ENCODE data around the gene KCTD17.

KCTD17 gene

DNA sequence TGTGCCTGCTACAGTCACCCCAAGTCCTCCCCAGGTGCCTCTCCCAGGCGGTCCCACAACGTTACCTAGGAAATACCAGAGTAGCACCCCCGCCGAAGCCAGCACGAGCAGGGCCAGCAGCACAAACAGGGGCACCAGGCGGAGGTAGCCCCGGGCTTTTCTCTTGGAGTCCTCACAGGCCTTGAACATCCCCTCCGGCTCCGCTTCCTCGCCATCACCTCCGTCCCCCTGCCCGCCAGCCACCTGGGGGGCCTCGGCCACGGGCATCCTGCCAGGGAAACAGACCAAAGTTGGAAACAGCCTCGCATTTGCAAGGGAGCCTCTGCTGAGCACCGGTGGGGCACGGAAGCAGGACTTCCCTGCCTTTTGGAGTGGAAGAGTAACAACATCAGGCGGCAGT, 51.6 kb downstream of the KCTD17 start:
- no peak overlapping the region for H2AFZ ChIP-seq (ENCODE audit: low read length)
- no peaks in the 10 kb centered on the region for H4K20me1 ChIP-seq (ENCODE audit: insufficient read depth, low read length, poor library complexity, severe bottlenecking)
- H3K9ac ChIP-seq (ENCODE audit: low read depth, low read length, poor library complexity, severe bottlenecking) = no peak overlapping the region
- peaks cover 9% of the 10 kb centered on the region for H3K4me1 ChIP-seq (ENCODE audit: insufficient read depth, low read length, poor library complexity, severe bottlenecking)
- H3K36me3 ChIP-seq (ENCODE audit: insufficient read depth, low read length) = no peaks in the 10 kb centered on the region
- H3F3A ChIP-seq (ENCODE audit: low read depth) = no peaks in the 10 kb centered on the region
- H3K4me3 ChIP-seq (ENCODE audit: low read length, poor library complexity, severe bottlenecking) = no peak overlapping the region
- H3K4me2 ChIP-seq (ENCODE audit: low read depth, low read length, poor library complexity, severe bottlenecking) = no peak overlapping the region
- H3K79me2 ChIP-seq (ENCODE audit: insufficient read depth, low read length) = no peaks in the 10 kb centered on the region
- no peak for TF ChIP-seq EZH2phosphoT487 (IDR thresholded peaks at IDR 0.05; ENCODE audit: borderline replicate concordance)
- TF ChIP-seq, protein P1, sequence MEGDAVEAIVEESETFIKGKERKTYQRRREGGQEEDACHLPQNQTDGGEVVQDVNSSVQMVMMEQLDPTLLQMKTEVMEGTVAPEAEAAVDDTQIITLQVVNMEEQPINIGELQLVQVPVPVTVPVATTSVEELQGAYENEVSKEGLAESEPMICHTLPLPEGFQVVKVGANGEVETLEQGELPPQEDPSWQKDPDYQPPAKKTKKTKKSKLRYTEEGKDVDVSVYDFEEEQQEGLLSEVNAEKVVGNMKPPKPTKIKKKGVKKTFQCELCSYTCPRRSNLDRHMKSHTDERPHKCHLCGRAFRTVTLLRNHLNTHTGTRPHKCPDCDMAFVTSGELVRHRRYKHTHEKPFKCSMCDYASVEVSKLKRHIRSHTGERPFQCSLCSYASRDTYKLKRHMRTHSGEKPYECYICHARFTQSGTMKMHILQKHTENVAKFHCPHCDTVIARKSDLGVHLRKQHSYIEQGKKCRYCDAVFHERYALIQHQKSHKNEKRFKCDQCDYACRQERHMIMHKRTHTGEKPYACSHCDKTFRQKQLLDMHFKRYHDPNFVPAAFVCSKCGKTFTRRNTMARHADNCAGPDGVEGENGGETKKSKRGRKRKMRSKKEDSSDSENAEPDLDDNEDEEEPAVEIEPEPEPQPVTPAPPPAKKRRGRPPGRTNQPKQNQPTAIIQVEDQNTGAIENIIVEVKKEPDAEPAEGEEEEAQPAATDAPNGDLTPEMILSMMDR (conservative IDR thresholded peaks at IDR 0.05; ENCODE audit: low read length) = no peak
- no peaks in the 10 kb centered on the region for H3K9me2 ChIP-seq (replicated peaks; ENCODE audit: low read depth, low read length)
- no peaks in the 10 kb centered on the region for H3K9me3 ChIP-seq (ENCODE audit: insufficient read depth, low read depth, low read length)
- H3K27me3 ChIP-seq (ENCODE audit: insufficient read depth, low read length, poor library complexity, severe bottlenecking) = no peaks in the 10 kb centered on the region

DNA sequence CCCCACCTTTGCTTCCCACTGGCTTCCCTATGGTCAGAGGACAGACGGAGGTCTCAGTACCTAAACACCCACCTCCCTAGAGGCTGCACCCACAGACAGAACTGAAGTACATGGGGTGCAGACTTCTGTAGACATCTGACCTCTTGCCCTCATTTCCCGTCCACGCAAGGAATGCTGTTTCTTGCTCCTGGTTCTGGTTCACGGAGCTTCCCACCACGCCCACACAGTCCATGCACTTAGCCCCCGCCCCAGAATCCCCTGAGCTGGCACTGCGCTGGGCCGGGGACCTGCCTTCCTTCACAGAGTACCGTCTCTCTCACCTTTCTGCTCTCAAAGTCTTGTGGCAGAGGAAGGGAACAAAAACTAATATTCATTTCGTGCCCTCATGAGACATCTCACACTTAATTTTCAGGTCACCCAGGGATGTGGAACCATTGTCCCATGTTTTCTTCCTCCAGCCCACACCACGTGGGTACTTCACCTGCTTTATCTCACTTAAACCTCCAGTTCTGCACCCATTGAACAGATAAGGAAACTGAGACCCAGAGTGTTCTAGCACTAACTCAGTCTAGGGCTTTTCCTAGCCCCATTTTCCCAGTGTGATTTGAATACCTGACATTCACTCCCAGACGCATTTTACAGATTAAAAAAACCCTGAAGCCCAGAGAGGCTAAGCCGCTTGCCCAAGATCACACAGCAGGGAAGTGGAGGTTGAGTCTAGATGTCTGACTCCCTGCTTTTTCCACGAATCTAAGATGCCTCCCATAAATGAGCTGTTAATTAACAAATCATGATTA, 52.3 kb downstream of the KCTD17 start:
- Histone ChIP-seq H3F3A (ENCODE audit: low read depth) (no peaks in the 10 kb centered on the region), H3K4me1 (ENCODE audit: insufficient read depth, low read length, poor library complexity, severe bottlenecking) (peaks cover 9% of the 10 kb centered on the region), H2AFZ (ENCODE audit: low read length) (no peak overlapping the region), H3K79me2 (ENCODE audit: insufficient read depth, low read length) (no peaks in the 10 kb centered on the region), H3K9me3 (ENCODE audit: insufficient read depth, low read depth, low read length) (no peaks in the 10 kb centered on the region), H3K9ac (ENCODE audit: low read depth, low read length, poor library complexity, severe bottlenecking) (no peak overlapping the region), H3K36me3 (ENCODE audit: insufficient read depth, low read length) (no peaks in the 10 kb centered on the region), H4K20me1 (ENCODE audit: insufficient read depth, low read length, poor library complexity, severe bottlenecking) (no peaks in the 10 kb centered on the region), H3K4me3 (ENCODE audit: low read length, poor library complexity, severe bottlenecking) (no peak overlapping the region), H3K9me2 (replicated peaks; ENCODE audit: low read depth, low read length) (no peaks in the 10 kb centered on the region), H3K4me2 (ENCODE audit: low read depth, low read length, poor library complexity, severe bottlenecking) (no peak overlapping the region), H3K27me3 (ENCODE audit: insufficient read depth, low read length, poor library complexity, severe bottlenecking) (no peaks in the 10 kb centered on the region)
- TF ChIP-seq, protein P1 (conservative IDR thresholded peaks at IDR 0.05; ENCODE audit: low read length) = no peak
- TF ChIP-seq EZH2phosphoT487 (IDR thresholded peaks at IDR 0.05; ENCODE audit: borderline replicate concordance) = no peak

DNA sequence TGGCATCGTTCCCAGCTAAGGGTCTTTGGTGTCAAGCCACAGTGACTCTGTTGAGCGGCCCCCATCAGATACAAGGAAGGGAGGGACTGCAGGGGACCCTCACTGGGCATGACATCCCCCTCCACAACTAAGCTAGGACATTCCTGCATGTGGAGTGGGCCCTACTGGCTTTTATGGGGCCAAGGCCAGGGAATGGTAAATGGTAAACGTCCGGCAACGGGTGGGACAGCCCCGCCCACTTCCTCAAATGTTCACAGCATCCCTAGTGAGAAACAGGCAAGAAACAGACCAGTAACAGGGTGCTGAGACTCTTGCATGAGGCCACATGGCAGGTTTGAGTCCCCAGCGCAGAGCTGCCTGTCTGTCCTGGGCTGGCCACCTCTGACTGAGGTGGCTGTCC, 53.6 kb downstream of the KCTD17 start:
- no peaks in the 10 kb centered on the region for H3K9me3 ChIP-seq (ENCODE audit: insufficient read depth, low read depth, low read length)
- no peaks in the 10 kb centered on the region for H3K9me2 ChIP-seq (replicated peaks; ENCODE audit: low read depth, low read length)
- no peaks in the 10 kb centered on the region for H3K36me3 ChIP-seq (ENCODE audit: insufficient read depth, low read length)
- peaks cover 9% of the 10 kb centered on the region for H3K4me1 ChIP-seq (ENCODE audit: insufficient read depth, low read length, poor library complexity, severe bottlenecking)
- H3K9ac ChIP-seq (ENCODE audit: low read depth, low read length, poor library complexity, severe bottlenecking) = no peak overlapping the region
- no peak overlapping the region for H3K4me3 ChIP-seq (ENCODE audit: low read length, poor library complexity, severe bottlenecking)
- no peak overlapping the region for H3K4me2 ChIP-seq (ENCODE audit: low read depth, low read length, poor library complexity, severe bottlenecking)
- no peaks in the 10 kb centered on the region for H3K27me3 ChIP-seq (ENCODE audit: insufficient read depth, low read length, poor library complexity, severe bottlenecking)
- no peaks in the 10 kb centered on the region for H4K20me1 ChIP-seq (ENCODE audit: insufficient read depth, low read length, poor library complexity, severe bottlenecking)
- no peaks in the 10 kb centered on the region for H3F3A ChIP-seq (ENCODE audit: low read depth)
- H3K79me2 ChIP-seq (ENCODE audit: insufficient read depth, low read length) = no peaks in the 10 kb centered on the region
- TF ChIP-seq, protein P1 (conservative IDR thresholded peaks at IDR 0.05; ENCODE audit: low read length) = no peak
- no peak for TF ChIP-seq EZH2phosphoT487 (IDR thresholded peaks at IDR 0.05; ENCODE audit: borderline replicate concordance)
- H2AFZ ChIP-seq (ENCODE audit: low read length) = 0 out of 2 replicates have a peak overlapping the region, but pooled peaks have one; percentile 36

All from Loucy (cell line).